GM18951 (cell line): ENCODE results near the gene TYW1B.
"Not testable (repeated sequence)": the region's sequence is repeated elsewhere in the genome, so short reads cannot be mapped to it uniquely, and the experiment has no call there.

ENCODE experiments used
- POLR2A ChIP-seq: IDR thresholded peaks from 4 replicates; pipeline ENCODE4 v1.6.1; 2011; ENCODE audit warnings: mild to moderate bottlenecking; ENCODE audit not compliant: insufficient read length, insufficient read depth; ENCODE audit errors: extremely low read depth
- in situ Hi-C: fragments of 300-500 bp; cut with MboI; formaldehyde crosslinking; loops from one replicate; pipeline ENCODE4 v1.12.0; 2022; ENCODE audit warnings: low sequenced_read_pairs, mixed read lengths, inconsistent platforms; ENCODE audit not compliant: unreplicated experiment

The TYW1B gene

GRCh38 chr7:72817661-72818060 lies 10.3 kb downstream of the TYW1B start:
- in situ Hi-C loops = not testable (repeated sequence)

GRCh38 chr7:72816370-72817157 lies 11.4 kb downstream of the TYW1B start:
- in situ Hi-C loops = not testable (repeated sequence)

GRCh38 chr7:72810437-72810836 lies 17.6 kb downstream of the TYW1B start:
- in situ Hi-C loops = not testable (repeated sequence)

GRCh38 chr7:72808511-72808910 lies 19.5 kb downstream of the TYW1B start:
- in situ Hi-C loops = not testable (repeated sequence)

- in situ Hi-C loops = not testable (repeated sequence)
Observed at GRCh38 chr7:72806851-72807250, 21.1 kb downstream of the TYW1B start.

- in situ Hi-C loops = no loop called here
- TF ChIP-seq POLR2A = no peak
Observed at GRCh38 chr7:72805526-72806494, 22.2 kb downstream of the TYW1B start.

- in situ Hi-C loops = not testable (repeated sequence)
Observed at GRCh38 chr7:72803778-72804177, 24.2 kb downstream of the TYW1B start.

GRCh38 chr7:72801564-72801963 lies 26.4 kb downstream of the TYW1B start:
- in situ Hi-C loops = not testable (repeated sequence)

- in situ Hi-C loops = not testable (repeated sequence)
Observed at GRCh38 chr7:72795401-72795800, 32.6 kb downstream of the TYW1B start.

GRCh38 chr7:72793791-72794190 lies 34.2 kb downstream of the TYW1B start:
- in situ Hi-C loops = no loop called here
- no peak for TF ChIP-seq POLR2A

- in situ Hi-C loops = not testable (repeated sequence)
Observed at GRCh38 chr7:72790698-72791060, 37.3 kb downstream of the TYW1B start.

- in situ Hi-C loops = not testable (repeated sequence)
Observed at GRCh38 chr7:72790048-72790697, 37.8 kb downstream of the TYW1B start.

- in situ Hi-C loops = no loop called here
Observed at GRCh38 chr7:72785166-72785955, 42.6 kb downstream of the TYW1B start.

GRCh38 chr7:72783601-72784370 lies 44.2 kb downstream of the TYW1B start:
- in situ Hi-C loops = not testable (repeated sequence)

More at GRCh38 chr7:72785166-72785955, 42.6 kb downstream of the TYW1B start:
- no peak for TF ChIP-seq POLR2A
